Lower leg skin (tissue), 3 donors: ENCODE results near the gene MICAL2.

Experiments
- POLR2A ChIP-seq, 2 donors: fragments of 450-650 bp; IDR thresholded peaks; one replicate each; pipeline ENCODE4 v1.6.1; 2016 to 2017; ENCODE audit warnings: antibody characterized with exemption in 2 of 2, mild to moderate bottlenecking in 1 of 2, moderate library complexity in 1 of 2
- TF ChIP-seq, protein P1 (sequence below), 3 donors: fragments of 450-650 bp; IDR thresholded peaks; one replicate each; pipeline ENCODE4 v1.5.1; 2016; ENCODE audit warnings: antibody characterized with exemption in 3 of 3, mild to moderate bottlenecking in 3 of 3, moderate library complexity in 2 of 3

GRCh38 chr11:12142909-12143308, 32.5 kb downstream of the MICAL2 start:
- TF ChIP-seq, protein P1, sequence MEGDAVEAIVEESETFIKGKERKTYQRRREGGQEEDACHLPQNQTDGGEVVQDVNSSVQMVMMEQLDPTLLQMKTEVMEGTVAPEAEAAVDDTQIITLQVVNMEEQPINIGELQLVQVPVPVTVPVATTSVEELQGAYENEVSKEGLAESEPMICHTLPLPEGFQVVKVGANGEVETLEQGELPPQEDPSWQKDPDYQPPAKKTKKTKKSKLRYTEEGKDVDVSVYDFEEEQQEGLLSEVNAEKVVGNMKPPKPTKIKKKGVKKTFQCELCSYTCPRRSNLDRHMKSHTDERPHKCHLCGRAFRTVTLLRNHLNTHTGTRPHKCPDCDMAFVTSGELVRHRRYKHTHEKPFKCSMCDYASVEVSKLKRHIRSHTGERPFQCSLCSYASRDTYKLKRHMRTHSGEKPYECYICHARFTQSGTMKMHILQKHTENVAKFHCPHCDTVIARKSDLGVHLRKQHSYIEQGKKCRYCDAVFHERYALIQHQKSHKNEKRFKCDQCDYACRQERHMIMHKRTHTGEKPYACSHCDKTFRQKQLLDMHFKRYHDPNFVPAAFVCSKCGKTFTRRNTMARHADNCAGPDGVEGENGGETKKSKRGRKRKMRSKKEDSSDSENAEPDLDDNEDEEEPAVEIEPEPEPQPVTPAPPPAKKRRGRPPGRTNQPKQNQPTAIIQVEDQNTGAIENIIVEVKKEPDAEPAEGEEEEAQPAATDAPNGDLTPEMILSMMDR (IDR thresholded peaks at IDR 0.05), result no peak
- TF ChIP-seq POLR2A (IDR thresholded peaks at IDR 0.05), result no peak
